Measurements from ENCODE around the gene TRERF1.

GRCh38 chr6:42236682-42237473, 214.8 kb downstream of the TRERF1 start:
- TF ChIP-seq POLR2AphosphoS5 (IDR thresholded peaks at IDR 0.05; ENCODE audit: low read depth, low read length) (no peak), POLR2A (IDR thresholded peaks at IDR 0.05; ENCODE audit: low read depth, low read length) (no peak)
